HG02973 (cell line): ENCODE measurements around the gene SH2D7.

Source experiments
- ATAC-seq: cut with Tn5 transposase; IDR thresholded peaks from one replicate; pipeline ENCODE4 v1.9.1; 2021; ENCODE audit warnings: moderate library complexity; ENCODE audit not compliant: unreplicated experiment

Gene SH2D7

DNA sequence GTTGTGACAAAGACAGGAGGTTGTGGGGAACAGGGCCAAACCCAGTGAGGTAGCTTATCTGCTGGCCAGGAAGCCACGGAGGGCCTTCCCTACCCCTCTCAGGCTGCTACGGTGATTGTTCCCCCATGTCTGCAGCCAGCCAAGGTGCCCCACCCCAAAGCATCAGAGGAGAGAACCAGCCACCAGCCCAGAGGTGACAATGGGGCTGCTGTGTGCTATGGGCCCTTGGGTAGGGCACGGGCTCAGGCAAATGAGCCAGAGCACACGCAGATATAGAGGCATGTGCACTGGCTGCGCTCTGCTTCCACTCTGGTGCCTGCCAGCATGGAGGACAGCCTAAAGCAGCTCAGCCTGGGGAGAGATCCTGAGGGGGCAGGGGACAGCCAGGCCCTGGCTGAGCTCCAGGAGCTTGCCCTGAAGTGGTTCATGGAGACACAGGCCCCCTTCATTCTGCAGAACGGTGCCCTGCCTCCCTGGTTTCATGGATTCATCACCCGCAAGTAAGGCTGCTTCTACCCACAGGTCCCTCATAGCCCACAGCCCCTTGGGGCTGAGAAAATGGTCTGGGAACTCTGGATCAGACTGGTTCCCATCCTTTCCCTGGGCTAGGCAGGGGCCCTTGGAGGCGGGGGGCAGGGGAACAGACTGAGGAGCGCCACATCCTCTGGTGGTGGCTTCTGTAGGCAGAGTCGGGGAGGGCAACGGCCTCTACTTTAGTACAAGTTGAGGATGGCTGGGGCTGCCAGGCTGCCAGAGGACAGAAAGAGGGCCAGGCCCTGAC, at the start of gene SH2D7:
TSS of gene SH2D7 (plus strand) at position 301 of the 781 bp plus-strand sequence. CDS start at position 325, 24 bp downstream.
- no peak for ATAC-seq

DNA sequence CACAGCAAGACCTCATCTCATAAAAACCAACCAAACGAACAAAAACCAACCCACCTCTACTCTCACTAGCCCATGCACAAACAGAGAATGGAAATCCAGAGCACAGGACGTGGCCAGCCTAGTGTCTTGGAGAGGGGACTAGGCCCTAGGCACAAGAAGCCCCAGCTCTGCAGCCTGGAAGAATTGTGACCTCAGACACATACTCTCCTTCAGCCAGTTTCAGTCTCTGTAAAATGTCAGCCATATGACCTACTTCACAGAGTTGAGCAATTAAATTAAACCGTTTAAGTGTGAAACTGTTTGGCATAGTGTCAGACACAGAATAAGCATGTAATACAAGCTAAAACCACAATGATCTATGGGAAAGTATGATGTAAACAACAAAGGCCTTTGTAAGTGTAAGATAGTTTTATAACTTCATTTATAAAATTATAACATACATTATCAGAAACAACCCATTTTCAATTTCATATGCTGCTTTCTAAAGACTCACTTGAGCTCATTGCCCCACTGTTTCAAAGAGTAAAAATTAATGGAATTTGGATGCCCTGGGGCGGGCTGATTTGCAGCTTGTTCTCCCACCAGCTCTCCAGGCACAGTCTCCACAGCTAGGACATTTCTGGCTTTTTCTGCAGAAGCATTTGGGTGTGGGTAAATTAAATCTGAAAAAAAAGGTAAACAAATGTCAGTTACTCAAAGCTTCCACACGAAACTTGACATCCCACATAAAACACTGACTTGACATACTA, 47.8 kb upstream of the SH2D7 start:
- no peak for ATAC-seq

DNA sequence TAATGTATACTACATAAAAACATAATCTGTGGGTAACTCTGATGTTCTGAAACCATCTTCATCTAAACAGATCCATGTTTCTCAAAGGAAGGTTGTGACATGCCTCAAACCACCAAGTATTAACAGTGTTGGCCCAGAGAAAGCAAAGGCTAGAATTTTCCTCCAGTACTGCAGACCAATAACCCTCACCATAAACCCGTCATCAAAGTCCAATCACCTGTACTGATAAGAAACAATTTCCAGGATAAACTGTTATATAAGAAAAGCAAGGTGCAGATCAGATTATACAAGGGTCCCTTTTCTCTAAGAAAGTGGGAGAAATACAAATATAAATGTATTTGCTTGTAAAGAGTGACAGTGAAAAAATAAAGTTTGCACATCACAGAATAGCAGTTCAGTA, 47.2 kb upstream of the SH2D7 start:
- ATAC-seq, result no peak

GRCh38 chr15:78046796-78047341, 45.5 kb upstream of the SH2D7 start:
- ATAC-seq, result no peak

GRCh38 chr15:78047761-78048627, 44.4 kb upstream of the SH2D7 start:
- no peak for ATAC-seq

- no peak for ATAC-seq
Observed at GRCh38 chr15:78048628-78048920, 43.8 kb upstream of the SH2D7 start.

GRCh38 chr15:78049691-78050440, 42.5 kb upstream of the SH2D7 start:
- ATAC-seq, result peak; percentile 66

DNA sequence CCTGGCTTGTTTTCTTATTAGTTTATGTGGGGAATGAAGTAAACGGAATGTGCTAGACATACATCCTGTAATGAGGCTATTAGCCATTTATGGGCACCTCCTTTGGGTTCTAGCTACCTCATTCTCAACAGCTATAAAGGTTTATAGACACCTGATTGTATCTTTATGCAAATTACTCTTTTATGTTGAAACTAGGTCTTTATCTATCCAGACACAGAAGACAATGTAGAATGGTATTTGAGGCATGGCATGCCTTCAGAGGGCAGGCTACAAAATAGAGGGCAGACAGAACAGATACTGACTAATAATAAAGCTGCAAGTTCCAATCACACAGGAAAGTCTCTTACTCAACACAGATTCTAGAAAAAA, 41.9 kb upstream of the SH2D7 start:
- peak; percentile 11 for ATAC-seq

GRCh38 chr15:78050826-78051225, 41.5 kb upstream of the SH2D7 start:
- ATAC-seq, result no peak

DNA sequence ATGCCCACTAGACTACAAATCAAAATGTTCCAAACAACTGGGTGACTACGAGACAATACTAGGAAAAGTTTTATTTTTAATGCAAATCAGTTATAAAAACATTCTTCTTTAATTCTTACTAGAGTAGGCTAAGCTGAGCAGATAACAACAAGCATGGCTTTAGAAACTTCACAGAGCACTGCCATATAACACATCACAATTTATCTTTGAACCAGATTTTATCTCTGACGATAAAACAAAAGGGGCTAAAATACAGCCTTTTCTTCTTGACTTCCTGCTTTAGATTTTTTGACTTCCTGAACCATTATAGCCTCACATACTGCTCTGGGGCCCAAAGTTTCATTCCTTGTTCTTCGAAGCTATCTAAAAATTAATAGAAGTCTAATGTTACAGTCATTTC, 40.8 kb upstream of the SH2D7 start:
- ATAC-seq, result no peak

- ATAC-seq, result no peak
Observed at GRCh38 chr15:78052001-78052401, 40.4 kb upstream of the SH2D7 start.

- ATAC-seq, result no peak
Observed at GRCh38 chr15:78052545-78052944, 39.8 kb upstream of the SH2D7 start.

- ATAC-seq, result no peak
Observed at GRCh38 chr15:78054518-78054917, 37.8 kb upstream of the SH2D7 start.

DNA sequence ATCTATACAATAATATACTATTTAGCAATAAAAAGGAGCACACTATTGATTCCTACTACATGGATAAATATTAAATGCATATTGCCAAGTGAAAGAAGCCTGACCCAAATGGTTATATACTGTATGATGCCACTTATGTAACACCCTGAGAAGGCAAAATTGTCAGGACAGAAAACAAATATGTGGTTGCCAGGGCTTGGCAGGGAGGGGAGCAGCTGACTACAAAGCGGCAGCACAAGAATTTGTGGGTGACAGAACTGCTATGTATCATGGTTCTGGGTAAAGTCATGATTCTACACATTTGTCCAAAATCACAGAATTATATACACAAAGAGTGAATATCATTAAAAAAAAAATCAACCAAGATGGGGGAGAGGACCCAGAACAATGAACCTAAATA, 37.4 kb upstream of the SH2D7 start:
- no peak for ATAC-seq

- no peak for ATAC-seq
Observed at GRCh38 chr15:78055919-78056713, 36.2 kb upstream of the SH2D7 start.

- no peak for ATAC-seq
Observed at GRCh38 chr15:78056714-78057269, 35.6 kb upstream of the SH2D7 start.

- no peak for ATAC-seq
Observed at GRCh38 chr15:78057803-78058202, 34.6 kb upstream of the SH2D7 start.

DNA sequence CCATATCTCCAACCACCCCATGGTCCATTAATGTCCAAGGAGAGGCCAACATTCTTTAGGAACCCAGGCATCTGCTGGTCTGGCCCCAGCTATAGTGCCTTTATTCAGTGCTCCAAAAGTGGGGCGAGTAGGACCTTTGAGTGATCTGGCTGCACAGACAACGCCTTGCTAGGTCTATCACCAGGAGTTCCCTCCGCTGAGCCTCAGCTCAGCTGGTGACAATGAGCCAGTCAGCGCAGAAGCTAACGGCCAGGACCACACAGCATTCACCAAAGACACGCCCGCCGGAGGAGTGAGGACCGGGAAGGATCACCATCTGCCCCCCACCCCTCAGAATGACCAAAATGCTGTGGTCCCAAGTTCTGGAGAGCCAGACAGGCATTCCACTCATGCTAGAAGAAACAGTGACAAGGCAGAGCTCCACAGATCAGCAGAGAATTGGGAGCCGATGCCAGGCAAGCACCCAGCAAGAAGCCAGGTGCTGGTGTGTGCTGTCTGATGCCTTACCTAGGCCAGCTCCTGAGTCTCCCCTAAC, 33.9 kb upstream of the SH2D7 start:
- ATAC-seq, result no peak

GRCh38 chr15:78059110-78059839, 33.1 kb upstream of the SH2D7 start:
- ATAC-seq, result no peak
